ENCODE results near the gene OTUB1. TPM values are rescaled to one million over a fixed set of nuclear protein-coding genes. Genes with fewer than 3 reads are reported as not detected.

Gene OTUB1
- total RNA-seq, 1 donor from 2014 or later = 48.1 TPM

- intact Hi-C loops (cut with DNase I) = no loop called here
- DNase-seq (ENCODE audit: low spot score) = no peak
These were observed 33.1 kb downstream of the OTUB1 start for GRCh38 chr11:64019106-64020037.

GRCh38 chr11:64020976-64021756 lies 34.9 kb downstream of the OTUB1 start:
- no peak for DNase-seq (ENCODE audit: low spot score)
- intact Hi-C loops (cut with DNase I) = no loop called here

- DNase-seq (ENCODE audit: low spot score) = no peak
- intact Hi-C loops (cut with DNase I) = no loop called here
These were observed 35.5 kb downstream of the OTUB1 start for GRCh38 chr11:64021757-64022093.

GRCh38 chr11:64022125-64022784 lies 36.0 kb downstream of the OTUB1 start:
- DNase-seq (ENCODE audit: low spot score) = no peak
- intact Hi-C loops (cut with DNase I) = no loop called here

- intact Hi-C loops (cut with DNase I) = no loop called here
- no peak for DNase-seq (ENCODE audit: low spot score)
These were observed 37.8 kb downstream of the OTUB1 start for GRCh38 chr11:64023712-64024710.

- intact Hi-C loops (cut with DNase I) = no loop called here
- DNase-seq (ENCODE audit: low spot score) = no peak
These were observed 39.0 kb downstream of the OTUB1 start for GRCh38 chr11:64025205-64025604.

- no peak for DNase-seq (ENCODE audit: low spot score)
- intact Hi-C loops (cut with DNase I) = no loop called here
These were observed 40.5 kb downstream of the OTUB1 start for GRCh38 chr11:64026575-64027205.

- intact Hi-C loops (cut with DNase I) = no loop called here
- no peak for DNase-seq (ENCODE audit: low spot score)
These were observed 41.6 kb downstream of the OTUB1 start for GRCh38 chr11:64027651-64028397.

GRCh38 chr11:64028398-64029115 lies 42.3 kb downstream of the OTUB1 start:
- intact Hi-C loops (cut with DNase I) = no loop called here
- DNase-seq (ENCODE audit: low spot score) = no peak

- no peak for DNase-seq (ENCODE audit: low spot score)
- intact Hi-C loops (cut with DNase I) = no loop called here
These were observed 43.5 kb downstream of the OTUB1 start for GRCh38 chr11:64029773-64030172.

GRCh38 chr11:64031001-64031400 lies 44.8 kb downstream of the OTUB1 start:
- intact Hi-C loops (cut with DNase I) = no loop called here
- DNase-seq (ENCODE audit: low spot score) = no peak

GRCh38 chr11:64032050-64032449 lies 45.8 kb downstream of the OTUB1 start:
- no peak for DNase-seq (ENCODE audit: low spot score)
- intact Hi-C loops (cut with DNase I) = no loop called here

- DNase-seq (ENCODE audit: low spot score) = no peak
- intact Hi-C loops (cut with DNase I) = no loop called here
These were observed 48.2 kb downstream of the OTUB1 start for GRCh38 chr11:64034411-64034811.

GRCh38 chr11:64035081-64035524 lies 48.9 kb downstream of the OTUB1 start:
- intact Hi-C loops (cut with DNase I) = no loop called here
- DNase-seq (ENCODE audit: low spot score) = no peak

- DNase-seq (ENCODE audit: low spot score) = no peak
These were observed 49.3 kb downstream of the OTUB1 start, which contains the start of gene FLRT1 for GRCh38 chr11:64035576-64035975. Gene FLRT1 (plus strand): TSS chr11:64035931. CDS start chr11:64116268, 80,337 bp downstream.

GRCh38 chr11:64036087-64037026 lies 50.1 kb downstream of the OTUB1 start:
- intact Hi-C loops (cut with DNase I) = no loop called here
- DNase-seq (ENCODE audit: low spot score) = no peak

More at GRCh38 chr11:64035576-64035975, 49.3 kb downstream of the OTUB1 start, which contains the start of gene FLRT1:
- intact Hi-C loops (cut with DNase I) = no loop called here

All from cardiac septum (tissue), 1 donor.